Ovary (tissue), 9 donors: ENCODE data around the gene NDFIP2. TPM values are rescaled to one million over a fixed set of nuclear protein-coding genes. Genes with fewer than 3 reads are reported as not detected.

Experiments
- DNase-seq, 5 donors: peaks; one replicate each; pipeline ENCODE4 v3.0.0-alpha.2; 2019 to 2020
- H3K27ac ChIP-seq, 2 donors: fragments of 200-600 bp; one replicate each; pipeline versions ENCODE4 v1.5.1 to v1.8.0; 2019 to 2022
- H3K27me3 ChIP-seq: fragments of 200-600 bp; one replicate; pipeline ENCODE4 v1.8.0; 2022
- H3K36me3 ChIP-seq: fragments of 200-600 bp; sonication (generic); one replicate; pipeline ENCODE4 v1.5.1; 2019
- H3K4me1 ChIP-seq: one replicate; pipeline ENCODE4 v1.8.1; 2013; ENCODE audit warnings: mild to moderate bottlenecking, moderate library complexity; ENCODE audit not compliant: insufficient read depth
- H3K4me3 ChIP-seq: fragments of 200-600 bp; sonication (generic); one replicate; pipeline ENCODE4 v1.5.1; 2017
- H3K9me3 ChIP-seq, 2 donors: fragments of 200-600 bp in 1 of 2; sonication (generic) in 1 of 2; one replicate each; pipeline versions ENCODE4 v1.5.1 to v1.8.1; 2013 to 2019; ENCODE audit warnings: mild to moderate bottlenecking in 1 of 2, moderate library complexity in 1 of 2
- CTCF ChIP-seq, 3 donors: fragments of 450-650 bp in 2 of 3; fragments of 200-600 bp in 1 of 3; IDR thresholded peaks; one replicate each; pipeline versions ENCODE4 v1.5.1 to v1.8.0; 2016 to 2022; ENCODE audit warnings: antibody characterized with exemption in 3 of 3, mild to moderate bottlenecking in 1 of 3
- EP300 ChIP-seq: sonication (generic); formaldehyde crosslinking; IDR thresholded peaks from one replicate; pipeline ENCODE4 v1.6.1; 2017; ENCODE audit warnings: antibody characterized with exemption
- POLR2A ChIP-seq: fragments of 450-650 bp; IDR thresholded peaks from one replicate; pipeline ENCODE4 v1.6.1; 2017; ENCODE audit warnings: antibody characterized with exemption, mild to moderate bottlenecking, moderate library complexity
- WGBS, 3 donors: extraction: QIAGEN DNeasy Blood & Tissue Kit in 1 of 3; methylation state at CpG; one replicate each; pipeline versions ENCODE4 v1.1.5 to v1.1.7; 2013 to 2017; 5-methylcytosine and 5-hydroxymethylcytosine counted together
- intact Hi-C, 4 donors: fragments of 100-400 bp; cut with DNase I; formaldehyde crosslinking; loops; one replicate each; pipeline versions ENCODE4 v1.11.0 to v1.15.1; 2022 to 2023
- polyA plus RNA-seq, 2 donors: library from polyadenylated mRNA; stranded (reverse); fragments of 200-250 nt in 1 of 2; fragments of 350-450 nt in 1 of 2; fragmentation: Illumina TruSeq in 1 of 2; extraction: RNeasy Lipid Tissue Mini Kit (QIAGEN cat#74804) in 1 of 2; gene quantifications; one replicate each; pipeline ENCODE4 v1.2.3, GENCODE V29; 2013 to 2014
- total RNA-seq, 7 donors: library from RNA; depleted of rRNA in 2 of 7; stranded (reverse); fragments of >200 nt in 2 of 7; fragmentation: NEBNext Ultra II Directional in 3 of 7; extraction: Animal tissue kit (Norgen Biotek cat#: 25700) in 3 of 7; gene quantifications; one replicate each; pipeline versions ENCODE4 v1.1.0 to v1.2.4, GENCODE V29; 2016 to 2023
- donor health status: DM: no; HTN: no; CAD: no; lungs with moderate emphysema.
- donor health status: DM: no; HTN: no; CAD: no.
- donor health status: Bipolar disorder and iron deficiency.
- donor health status: DM: yes; HTN: yes; CAD: no.
- donor health status: DM: no; HTN: no; CAD: no.
- donor health status: DM: yes; HTN: yes; CAD: no.

NDFIP2 gene
- total and polyA plus RNA-seq, 9 donors = 5.9 to 20.4 (median 15.5) TPM

- H3K4me1 ChIP-seq = no peaks in the 10 kb centered on the region
- DNase-seq = no peak
- H3K9me3 ChIP-seq = no peaks in the 10 kb centered on the region
- H3K36me3 ChIP-seq = no peaks in the 10 kb centered on the region
- H3K27me3 ChIP-seq = no peaks in the 10 kb centered on the region
- WGBS, 3 donors = 71 to 78% (median 77%) methylated on average over 3 of the region's 3 CpGs
- no peak overlapping the region for H3K4me3 ChIP-seq
- TF ChIP-seq EP300 (no peak), CTCF (IDR thresholded peaks at IDR 0.05) (no peak)
- intact Hi-C loops = no loop called here
- no peak overlapping the region for H3K27ac ChIP-seq
Measured at GRCh38 chr13:79519255-79519654, 38.3 kb downstream of the NDFIP2 start.

- no peaks in the 10 kb centered on the region for H3K4me1 ChIP-seq
- no peaks in the 10 kb centered on the region for H3K27me3 ChIP-seq
- no peaks in the 10 kb centered on the region for H3K9me3 ChIP-seq
- no peak for DNase-seq
- H3K36me3 ChIP-seq = no peaks in the 10 kb centered on the region
- H3K4me3 ChIP-seq = no peak overlapping the region
- no peak for TF ChIP-seq CTCF (IDR thresholded peaks at IDR 0.05)
- TF ChIP-seq EP300 = no peak
- no peak for TF ChIP-seq POLR2A
- intact Hi-C loops = loop anchor here in 1 of 4 donors (10.0 kb wide), 1 partner anchor 88 kb away; no protein-coding TSS in a partner anchor
- H3K27ac ChIP-seq = no peak overlapping the region
Measured at GRCh38 chr13:79522583-79522982, 41.6 kb downstream of the NDFIP2 start.

- intact Hi-C loops = loop anchor here in 1 of 4 donors (10.0 kb wide), 1 partner anchor 90 kb away; no protein-coding TSS in a partner anchor
- H3K9me3 ChIP-seq = no peaks in the 10 kb centered on the region
- DNase-seq = no peak
- H3K27ac ChIP-seq = no peak overlapping the region
- no peak for TF ChIP-seq CTCF (IDR thresholded peaks at IDR 0.05)
- no peak for TF ChIP-seq EP300
- TF ChIP-seq POLR2A = no peak
- H3K27me3 ChIP-seq = no peaks in the 10 kb centered on the region
- no peaks in the 10 kb centered on the region for H3K4me1 ChIP-seq
- WGBS, 3 donors = 85 to 87% (median 87%) methylated on average over 8 of the region's 8 CpGs
- H3K36me3 ChIP-seq = no peaks in the 10 kb centered on the region
- no peak overlapping the region for H3K4me3 ChIP-seq
Measured at GRCh38 chr13:79525064-79525857, 44.3 kb downstream of the NDFIP2 start.

- Histone ChIP-seq H3K27ac (no peak overlapping the region), H3K4me3 (no peak overlapping the region), H3K27me3 (no peaks in the 10 kb centered on the region), H3K4me1 (no peaks in the 10 kb centered on the region), H3K36me3 (no peaks in the 10 kb centered on the region), H3K9me3 (no peaks in the 10 kb centered on the region)
- TF ChIP-seq POLR2A (no peak), CTCF (IDR thresholded peaks at IDR 0.05) (no peak), EP300 (no peak)
- no peak for DNase-seq
- intact Hi-C loops = loop anchor here in 1 of 4 donors (10.0 kb wide), 1 partner anchor 93 kb away; no protein-coding TSS in a partner anchor
- 84 to 86% (median 85%) methylated on average over 5 of the region's 5 CpGs for WGBS, 3 donors
Measured at GRCh38 chr13:79527698-79528097, 46.7 kb downstream of the NDFIP2 start.
